Glutamatergic neuron (in vitro differentiated cells): ENCODE results near the gene PGRMC1. TPM values are rescaled to one million over a fixed set of nuclear protein-coding genes. Genes with fewer than 3 reads are reported as not detected.
A peak's percentile ranks its signal among the peaks of the same experiment; 100 is the strongest.

ENCODE experiments used
- DNase-seq: peaks from one replicate; pipeline ENCODE4 v3.0.0; 2022
- H3K27ac Mint-ChIP-seq: one replicate; pipeline ENCODE4 v1.8.0; 2020; ENCODE audit warnings: mild to moderate bottlenecking, mixed read lengths, inconsistent platforms; ENCODE audit not compliant: unreplicated experiment
- H3K27me3 Mint-ChIP-seq: one replicate; pipeline ENCODE4 v1.8.0; 2020; ENCODE audit warnings: mild to moderate bottlenecking, moderate library complexity, mixed read lengths, inconsistent platforms; ENCODE audit not compliant: unreplicated experiment
- H3K36me3 Mint-ChIP-seq: one replicate; pipeline ENCODE4 v1.8.0; 2020; ENCODE audit warnings: mild to moderate bottlenecking, mixed read lengths, inconsistent platforms; ENCODE audit not compliant: unreplicated experiment
- H3K4me1 Mint-ChIP-seq: one replicate; pipeline ENCODE4 v1.8.0; 2020; ENCODE audit warnings: mild to moderate bottlenecking, low read depth, mixed read lengths, inconsistent platforms; ENCODE audit not compliant: unreplicated experiment
- H3K4me3 Mint-ChIP-seq: one replicate; pipeline ENCODE4 v1.8.0; 2020; ENCODE audit warnings: mild to moderate bottlenecking, mixed read lengths, inconsistent platforms; ENCODE audit not compliant: unreplicated experiment
- H3K9me3 Mint-ChIP-seq: one replicate; pipeline ENCODE4 v1.8.0; 2020; ENCODE audit warnings: mild to moderate bottlenecking, moderate library complexity, mixed read lengths, inconsistent platforms; ENCODE audit not compliant: unreplicated experiment
- total RNA-seq: library from RNA; stranded (reverse); fragmentation: NEBNext Ultra II Directional; extraction: Animal tissue kit (Norgen Biotek cat#: 25700); gene quantifications from one replicate; pipeline ENCODE4 v1.2.1, GENCODE V29; 2021; ENCODE audit not compliant: unreplicated experiment
- TF ChIP-seq, protein P1 (sequence below): fragments of 200-600 bp; sonication (generic); IDR thresholded peaks from one replicate; pipeline ENCODE4 v1.5.0; 2021; ENCODE audit not compliant: partially characterized antibody, unreplicated experiment

The PGRMC1 gene
- total RNA-seq, 1 donor from 2014 or later = 239 TPM

DNA sequence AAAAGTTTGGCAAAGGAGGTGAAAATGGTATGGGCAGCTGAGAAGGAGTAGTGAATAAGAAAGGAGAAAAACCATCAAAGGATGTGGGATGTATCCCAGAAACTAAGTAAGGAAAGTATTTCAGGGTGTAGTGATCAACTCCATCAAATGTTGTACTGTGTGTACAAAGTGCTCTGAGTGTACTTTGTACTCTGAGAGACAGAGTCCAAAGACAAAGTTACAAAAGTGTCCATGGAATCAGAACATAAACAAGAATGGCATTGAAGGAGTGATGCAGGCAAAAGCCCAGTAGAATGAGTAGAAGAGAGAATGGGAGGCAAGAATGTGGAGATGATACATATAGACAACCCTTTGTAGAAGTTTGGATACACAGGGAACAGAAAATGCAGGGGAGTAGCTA, 12.3 kb upstream of the PGRMC1 start:
- no peak overlapping the region for H3K27ac Mint-ChIP-seq
- H3K9me3 Mint-ChIP-seq = no peaks in the 10 kb centered on the region
- no peak for DNase-seq
- no peaks in the 10 kb centered on the region for H3K36me3 Mint-ChIP-seq
- no peaks in the 10 kb centered on the region for H3K27me3 Mint-ChIP-seq
- H3K4me1 Mint-ChIP-seq = no peaks in the 10 kb centered on the region
- H3K4me3 Mint-ChIP-seq = peak overlapping the region; percentile 39
- TF ChIP-seq, protein P1, sequence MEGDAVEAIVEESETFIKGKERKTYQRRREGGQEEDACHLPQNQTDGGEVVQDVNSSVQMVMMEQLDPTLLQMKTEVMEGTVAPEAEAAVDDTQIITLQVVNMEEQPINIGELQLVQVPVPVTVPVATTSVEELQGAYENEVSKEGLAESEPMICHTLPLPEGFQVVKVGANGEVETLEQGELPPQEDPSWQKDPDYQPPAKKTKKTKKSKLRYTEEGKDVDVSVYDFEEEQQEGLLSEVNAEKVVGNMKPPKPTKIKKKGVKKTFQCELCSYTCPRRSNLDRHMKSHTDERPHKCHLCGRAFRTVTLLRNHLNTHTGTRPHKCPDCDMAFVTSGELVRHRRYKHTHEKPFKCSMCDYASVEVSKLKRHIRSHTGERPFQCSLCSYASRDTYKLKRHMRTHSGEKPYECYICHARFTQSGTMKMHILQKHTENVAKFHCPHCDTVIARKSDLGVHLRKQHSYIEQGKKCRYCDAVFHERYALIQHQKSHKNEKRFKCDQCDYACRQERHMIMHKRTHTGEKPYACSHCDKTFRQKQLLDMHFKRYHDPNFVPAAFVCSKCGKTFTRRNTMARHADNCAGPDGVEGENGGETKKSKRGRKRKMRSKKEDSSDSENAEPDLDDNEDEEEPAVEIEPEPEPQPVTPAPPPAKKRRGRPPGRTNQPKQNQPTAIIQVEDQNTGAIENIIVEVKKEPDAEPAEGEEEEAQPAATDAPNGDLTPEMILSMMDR = no peak

DNA sequence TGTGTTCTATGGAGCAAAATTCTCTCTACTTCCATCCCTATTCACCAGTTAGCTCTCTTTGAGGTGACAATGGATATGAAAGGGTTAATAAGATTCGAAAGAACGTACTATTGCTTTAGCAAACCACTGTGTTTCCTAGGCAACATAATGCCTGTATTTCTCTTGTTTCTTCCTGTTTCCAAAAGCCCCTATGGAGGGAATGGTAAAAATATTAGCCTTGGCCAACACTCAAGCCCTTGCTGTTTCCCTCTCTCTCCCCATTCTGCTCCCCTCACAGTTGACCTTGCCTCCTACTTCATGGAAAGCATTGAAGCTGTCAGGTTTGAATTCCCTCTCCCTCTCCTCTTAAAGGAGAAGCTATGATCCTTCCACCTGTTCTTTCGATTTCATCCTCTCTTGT, 9.6 kb upstream of the PGRMC1 start:
- TF ChIP-seq, protein P1 = no peak
- H3K27ac Mint-ChIP-seq = no peak overlapping the region
- DNase-seq = no peak
- no peaks in the 10 kb centered on the region for H3K36me3 Mint-ChIP-seq
- H3K27me3 Mint-ChIP-seq = no peaks in the 10 kb centered on the region
- no peaks in the 10 kb centered on the region for H3K9me3 Mint-ChIP-seq
- no peak overlapping the region for H3K4me3 Mint-ChIP-seq
- no peaks in the 10 kb centered on the region for H3K4me1 Mint-ChIP-seq

DNA sequence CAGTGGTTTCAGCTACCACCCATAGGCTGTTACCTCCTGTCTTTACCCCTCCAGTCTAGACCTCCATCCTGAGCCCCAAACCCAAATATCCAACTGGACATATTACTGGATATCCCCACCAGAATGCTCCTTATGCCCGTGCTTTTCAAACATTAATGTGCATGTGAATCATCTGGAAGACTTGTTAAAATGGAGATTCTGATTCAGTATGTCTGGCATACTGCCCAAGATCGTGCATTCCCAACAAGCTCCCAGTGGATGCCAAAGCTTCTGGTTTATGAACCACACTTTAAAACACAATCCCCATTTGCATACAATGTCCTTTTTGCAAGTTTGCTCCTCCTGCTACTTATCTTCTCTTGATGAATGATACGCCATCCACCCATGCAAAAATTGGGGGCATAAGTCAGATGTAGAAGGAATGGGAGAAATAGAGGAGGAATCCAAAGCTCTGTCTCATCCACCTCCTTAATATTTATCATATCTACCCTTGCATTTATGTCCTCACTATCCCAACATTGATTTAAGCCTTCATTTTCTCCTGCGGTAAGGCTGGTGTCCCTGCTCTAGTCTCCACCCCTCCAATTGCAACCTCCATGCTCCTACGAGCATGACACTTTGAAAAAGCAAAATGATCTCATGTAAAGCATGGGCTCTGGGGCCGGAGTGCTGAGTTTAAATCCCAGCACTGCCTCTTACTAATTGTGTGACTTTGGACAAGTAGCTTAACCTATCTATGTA, 7.4 kb upstream of the PGRMC1 start:
- no peak overlapping the region for H3K4me3 Mint-ChIP-seq
- DNase-seq = no peak
- no peaks in the 10 kb centered on the region for H3K4me1 Mint-ChIP-seq
- no peaks in the 10 kb centered on the region for H3K9me3 Mint-ChIP-seq
- H3K27me3 Mint-ChIP-seq = no peaks in the 10 kb centered on the region
- H3K36me3 Mint-ChIP-seq = no peaks in the 10 kb centered on the region
- TF ChIP-seq, protein P1 = no peak
- H3K27ac Mint-ChIP-seq = no peak overlapping the region

DNA sequence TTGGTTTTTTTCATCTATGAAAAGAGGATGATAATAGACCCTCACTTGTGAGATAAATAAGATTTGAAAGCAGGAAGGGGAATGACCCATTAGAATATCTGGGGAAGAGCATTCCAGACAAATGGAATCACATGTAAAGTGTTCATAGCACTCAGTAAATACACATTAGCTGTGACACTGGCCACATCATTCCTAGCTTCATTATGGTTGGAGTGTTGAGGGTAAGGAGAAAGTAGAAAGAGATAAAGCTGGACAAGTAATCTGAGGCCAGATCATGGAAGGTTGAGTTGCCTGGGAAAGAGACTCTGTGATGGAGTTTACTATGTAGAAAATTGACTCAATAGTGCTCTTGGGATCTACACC, 6.9 kb upstream of the PGRMC1 start:
- no peaks in the 10 kb centered on the region for H3K4me1 Mint-ChIP-seq
- DNase-seq = no peak
- no peaks in the 10 kb centered on the region for H3K9me3 Mint-ChIP-seq
- no peak overlapping the region for H3K27ac Mint-ChIP-seq
- no peaks in the 10 kb centered on the region for H3K27me3 Mint-ChIP-seq
- H3K36me3 Mint-ChIP-seq = no peaks in the 10 kb centered on the region
- TF ChIP-seq, protein P1 = no peak
- no peak overlapping the region for H3K4me3 Mint-ChIP-seq

DNA sequence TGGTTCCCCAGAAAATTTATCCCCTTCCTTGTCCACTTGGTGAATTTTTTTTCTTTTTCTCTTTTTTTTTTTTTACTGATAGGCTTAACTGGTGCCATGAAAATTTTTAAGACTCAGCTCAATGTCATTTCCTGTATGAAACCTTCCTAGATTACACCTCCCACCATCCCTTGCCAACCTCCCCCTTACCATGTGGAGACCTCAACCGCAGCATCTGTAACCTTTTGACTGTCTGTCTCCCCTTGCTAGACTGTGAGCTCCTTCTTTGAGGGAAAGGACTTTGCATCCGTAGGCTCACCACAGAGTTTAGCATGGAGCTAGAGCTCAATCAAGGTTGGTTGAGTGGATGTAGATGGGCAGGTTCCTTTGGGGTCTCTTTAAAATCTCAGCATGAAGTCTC, 5.2 kb upstream of the PGRMC1 start:
- H3K27me3 Mint-ChIP-seq = no peaks in the 10 kb centered on the region
- peaks cover 7% of the 10 kb centered on the region for H3K4me1 Mint-ChIP-seq
- H3K9me3 Mint-ChIP-seq = peaks cover 5% of the 10 kb centered on the region
- H3K4me3 Mint-ChIP-seq = no peak overlapping the region
- no peaks in the 10 kb centered on the region for H3K36me3 Mint-ChIP-seq
- no peak overlapping the region for H3K27ac Mint-ChIP-seq
- TF ChIP-seq, protein P1 = no peak
- no peak for DNase-seq
